ENCODE results near the gene OXNAD1. TPM values are rescaled to one million over a fixed set of nuclear protein-coding genes. Genes with fewer than 3 reads are reported as not detected.

OXNAD1 gene
- total and polyA plus RNA-seq, 9 donors, result 7.1 to 13.9 (median 8.2) TPM

- H3K27me3 ChIP-seq (ENCODE audit: control insufficient read depth, insufficient read depth, low read length), result no peaks in the 10 kb centered on the region
- no peaks in the 10 kb centered on the region for H3K36me3 ChIP-seq (ENCODE audit: control insufficient read depth, insufficient read depth, low read length)
- 71% methylated on average over 3 of the region's 7 CpGs for WGBS (ENCODE audit: insufficient coverage)
- H3K4me3 ChIP-seq (ENCODE audit: low read length), result no peak overlapping the region
- H3K4me1 ChIP-seq (ENCODE audit: control insufficient read depth, insufficient read depth, low read length), result peaks cover 2% of the 10 kb centered on the region
- H3K9me3 ChIP-seq (replicated peaks; ENCODE audit: control insufficient read depth, low read depth, low read length), result no peaks in the 10 kb centered on the region
- no peak overlapping the region for H3K27ac ChIP-seq (ENCODE audit: low read length)
- DNase-seq, result peak; percentile 32
Observed at GRCh38 chr3:16253601-16254000, 11.4 kb upstream of the OXNAD1 start.

- WGBS (ENCODE audit: insufficient coverage), result 71% methylated on average over 5 of the region's 5 CpGs
- no peaks in the 10 kb centered on the region for H3K27me3 ChIP-seq (ENCODE audit: control insufficient read depth, insufficient read depth, low read length)
- H3K27ac ChIP-seq (ENCODE audit: low read length), result no peak overlapping the region
- no peak for DNase-seq
- no peaks in the 10 kb centered on the region for H3K9me3 ChIP-seq (replicated peaks; ENCODE audit: control insufficient read depth, low read depth, low read length)
- peaks cover 7% of the 10 kb centered on the region for H3K36me3 ChIP-seq (ENCODE audit: control insufficient read depth, insufficient read depth, low read length)
- H3K4me3 ChIP-seq (ENCODE audit: low read length), result no peak overlapping the region
- H3K4me1 ChIP-seq (ENCODE audit: control insufficient read depth, insufficient read depth, low read length), result peaks cover 2% of the 10 kb centered on the region
Observed at GRCh38 chr3:16254916-16255315, 10.1 kb upstream of the OXNAD1 start.

GRCh38 chr3:16255326-16255725, 9.7 kb upstream of the OXNAD1 start:
- no CpG with 5 or more reads among the region's 3 CpGs for whole genome bisulfite sequencing (ENCODE audit: insufficient coverage)
- no peaks in the 10 kb centered on the region for H3K9me3 ChIP-seq (replicated peaks; ENCODE audit: control insufficient read depth, low read depth, low read length)
- H3K27ac ChIP-seq (ENCODE audit: low read length), result no peak overlapping the region

GRCh38 chr3:16255726-16256125, 9.3 kb upstream of the OXNAD1 start:
- WGBS (ENCODE audit: insufficient coverage), result 74% methylated on average over 4 of the region's 5 CpGs
- H3K9me3 ChIP-seq (replicated peaks; ENCODE audit: control insufficient read depth, low read depth, low read length), result no peaks in the 10 kb centered on the region
- H3K4me1 ChIP-seq (ENCODE audit: control insufficient read depth, insufficient read depth, low read length), result peaks cover 2% of the 10 kb centered on the region
- peaks cover 7% of the 10 kb centered on the region for H3K36me3 ChIP-seq (ENCODE audit: control insufficient read depth, insufficient read depth, low read length)
- no peak overlapping the region for H3K27ac ChIP-seq (ENCODE audit: low read length)
- no peak overlapping the region for H3K4me3 ChIP-seq (ENCODE audit: low read length)
- no peak for DNase-seq
- H3K27me3 ChIP-seq (ENCODE audit: control insufficient read depth, insufficient read depth, low read length), result no peaks in the 10 kb centered on the region

More at GRCh38 chr3:16255326-16255725, 9.7 kb upstream of the OXNAD1 start:
- no peak for DNase-seq
- H3K36me3 ChIP-seq (ENCODE audit: control insufficient read depth, insufficient read depth, low read length), result peaks cover 7% of the 10 kb centered on the region
- no peaks in the 10 kb centered on the region for H3K27me3 ChIP-seq (ENCODE audit: control insufficient read depth, insufficient read depth, low read length)
- H3K4me3 ChIP-seq (ENCODE audit: low read length), result no peak overlapping the region
- H3K4me1 ChIP-seq (ENCODE audit: control insufficient read depth, insufficient read depth, low read length), result peaks cover 2% of the 10 kb centered on the region

GRCh38 chr3:16257309-16257708, 7.7 kb upstream of the OXNAD1 start:
- Histone ChIP-seq H3K27me3 (ENCODE audit: control insufficient read depth, insufficient read depth, low read length) (no peaks in the 10 kb centered on the region), H3K4me3 (ENCODE audit: low read length) (no peak overlapping the region), H3K27ac (ENCODE audit: low read length) (no peak overlapping the region), H3K36me3 (ENCODE audit: control insufficient read depth, insufficient read depth, low read length) (peaks cover 10% of the 10 kb centered on the region), H3K9me3 (replicated peaks; ENCODE audit: control insufficient read depth, low read depth, low read length) (no peaks in the 10 kb centered on the region), H3K4me1 (ENCODE audit: control insufficient read depth, insufficient read depth, low read length) (peaks cover 2% of the 10 kb centered on the region)
- WGBS (ENCODE audit: insufficient coverage), result 89% methylated on average over 1 of the region's 2 CpGs
- DNase-seq, result no peak

- H3K4me3 ChIP-seq (ENCODE audit: low read length), result no peak overlapping the region
- H3K36me3 ChIP-seq (ENCODE audit: control insufficient read depth, insufficient read depth, low read length), result peaks cover 13% of the 10 kb centered on the region
- no peak for DNase-seq
- H3K4me1 ChIP-seq (ENCODE audit: control insufficient read depth, insufficient read depth, low read length), result peaks cover 2% of the 10 kb centered on the region
- no peaks in the 10 kb centered on the region for H3K27me3 ChIP-seq (ENCODE audit: control insufficient read depth, insufficient read depth, low read length)
- 75% methylated on average over 2 of the region's 5 CpGs for WGBS (ENCODE audit: insufficient coverage)
- no peaks in the 10 kb centered on the region for H3K9me3 ChIP-seq (replicated peaks; ENCODE audit: control insufficient read depth, low read depth, low read length)
- no peak overlapping the region for H3K27ac ChIP-seq (ENCODE audit: low read length)
Observed at GRCh38 chr3:16258177-16258576, 6.8 kb upstream of the OXNAD1 start.

- no CpG with 5 or more reads among the region's 1 CpG for WGBS (ENCODE audit: insufficient coverage)
- Histone ChIP-seq H3K36me3 (ENCODE audit: control insufficient read depth, insufficient read depth, low read length) (peaks cover 13% of the 10 kb centered on the region), H3K9me3 (replicated peaks; ENCODE audit: control insufficient read depth, low read depth, low read length) (no peaks in the 10 kb centered on the region), H3K27me3 (ENCODE audit: control insufficient read depth, insufficient read depth, low read length) (no peaks in the 10 kb centered on the region), H3K4me1 (ENCODE audit: control insufficient read depth, insufficient read depth, low read length) (peaks cover 2% of the 10 kb centered on the region), H3K27ac (ENCODE audit: low read length) (no peak overlapping the region), H3K4me3 (ENCODE audit: low read length) (no peak overlapping the region)
- no peak for DNase-seq
Observed at GRCh38 chr3:16258866-16259265, 6.1 kb upstream of the OXNAD1 start.

- no peak for DNase-seq
Observed at GRCh38 chr3:16260046-16260445, 5.0 kb upstream of the OXNAD1 start.

GRCh38 chr3:16262174-16262573, 2.8 kb upstream of the OXNAD1 start:
- Histone ChIP-seq H3K4me3 (ENCODE audit: low read length) (no peak overlapping the region), H3K4me1 (ENCODE audit: control insufficient read depth, insufficient read depth, low read length) (peaks cover 13% of the 10 kb centered on the region), H3K9me3 (replicated peaks; ENCODE audit: control insufficient read depth, low read depth, low read length) (no peaks in the 10 kb centered on the region), H3K36me3 (ENCODE audit: control insufficient read depth, insufficient read depth, low read length) (peaks cover 13% of the 10 kb centered on the region), H3K27me3 (ENCODE audit: control insufficient read depth, insufficient read depth, low read length) (no peaks in the 10 kb centered on the region), H3K27ac (ENCODE audit: low read length) (no peak overlapping the region)
- DNase-seq, result no peak
- 81% methylated on average over 4 of the region's 4 CpGs for WGBS (ENCODE audit: insufficient coverage)

More at GRCh38 chr3:16260046-16260445, 5.0 kb upstream of the OXNAD1 start:
- H3K9me3 ChIP-seq (replicated peaks; ENCODE audit: control insufficient read depth, low read depth, low read length), result no peaks in the 10 kb centered on the region
- no peak overlapping the region for H3K27ac ChIP-seq (ENCODE audit: low read length)
- H3K36me3 ChIP-seq (ENCODE audit: control insufficient read depth, insufficient read depth, low read length), result peaks cover 13% of the 10 kb centered on the region
- no peak overlapping the region for H3K4me3 ChIP-seq (ENCODE audit: low read length)
- H3K27me3 ChIP-seq (ENCODE audit: control insufficient read depth, insufficient read depth, low read length), result no peaks in the 10 kb centered on the region
- H3K4me1 ChIP-seq (ENCODE audit: control insufficient read depth, insufficient read depth, low read length), result peaks cover 6% of the 10 kb centered on the region
- no CpG with 5 or more reads among the region's 1 CpG for WGBS (ENCODE audit: insufficient coverage)

GRCh38 chr3:16264174-16264707, 771 bp upstream of the OXNAD1 start:
- Histone ChIP-seq H3K4me1 (ENCODE audit: control insufficient read depth, insufficient read depth, low read length) (peaks cover 13% of the 10 kb centered on the region), H3K4me3 (ENCODE audit: low read length) (peak overlapping the region; percentile 97), H3K27me3 (ENCODE audit: control insufficient read depth, insufficient read depth, low read length) (no peaks in the 10 kb centered on the region), H3K9me3 (replicated peaks; ENCODE audit: control insufficient read depth, low read depth, low read length) (no peaks in the 10 kb centered on the region), H3K36me3 (ENCODE audit: control insufficient read depth, insufficient read depth, low read length) (peaks cover 10% of the 10 kb centered on the region), H3K27ac (ENCODE audit: low read length) (peak overlapping the region; percentile 82)
- DNase-seq, result peak; percentile 40
- 3% methylated on average over 16 of the region's 21 CpGs for WGBS (ENCODE audit: insufficient coverage)

GRCh38 chr3:16265455-16265786, 409 bp downstream of the OXNAD1 start:
- DNase-seq, result no peak
- Histone ChIP-seq H3K4me1 (ENCODE audit: control insufficient read depth, insufficient read depth, low read length) (peaks cover 13% of the 10 kb centered on the region), H3K27me3 (ENCODE audit: control insufficient read depth, insufficient read depth, low read length) (no peaks in the 10 kb centered on the region), H3K36me3 (ENCODE audit: control insufficient read depth, insufficient read depth, low read length) (peaks cover 8% of the 10 kb centered on the region), H3K4me3 (ENCODE audit: low read length) (peak overlapping the region; percentile 97), H3K9me3 (replicated peaks; ENCODE audit: control insufficient read depth, low read depth, low read length) (no peaks in the 10 kb centered on the region), H3K27ac (ENCODE audit: low read length) (peak overlapping the region; percentile 97)
- WGBS (ENCODE audit: insufficient coverage), result 0% methylated on average over 2 of the region's 6 CpGs
